ENCODE results near the gene MRFAP1L1.
A peak's percentile ranks its signal among the peaks of the same experiment; 100 is the strongest.
"Not testable (repeated sequence)": the region's sequence is repeated elsewhere in the genome, so short reads cannot be mapped to it uniquely, and the experiment has no call there.

The MRFAP1L1 gene

GRCh38 chr4:6709230-6710114 lies at the start of gene MRFAP1L1:
MRFAP1L1 (minus strand) TSS chr4:6709865; CDS start chr4:6709629, 236 bp downstream.
- peak; percentile 97 for DNase-seq

GRCh38 chr4:6758728-6759127 lies 49.1 kb upstream of the MRFAP1L1 start:
- DNase-seq = no peak

GRCh38 chr4:6756345-6756744 lies 46.7 kb upstream of the MRFAP1L1 start:
- DNase-seq = not testable (repeated sequence)

DNA sequence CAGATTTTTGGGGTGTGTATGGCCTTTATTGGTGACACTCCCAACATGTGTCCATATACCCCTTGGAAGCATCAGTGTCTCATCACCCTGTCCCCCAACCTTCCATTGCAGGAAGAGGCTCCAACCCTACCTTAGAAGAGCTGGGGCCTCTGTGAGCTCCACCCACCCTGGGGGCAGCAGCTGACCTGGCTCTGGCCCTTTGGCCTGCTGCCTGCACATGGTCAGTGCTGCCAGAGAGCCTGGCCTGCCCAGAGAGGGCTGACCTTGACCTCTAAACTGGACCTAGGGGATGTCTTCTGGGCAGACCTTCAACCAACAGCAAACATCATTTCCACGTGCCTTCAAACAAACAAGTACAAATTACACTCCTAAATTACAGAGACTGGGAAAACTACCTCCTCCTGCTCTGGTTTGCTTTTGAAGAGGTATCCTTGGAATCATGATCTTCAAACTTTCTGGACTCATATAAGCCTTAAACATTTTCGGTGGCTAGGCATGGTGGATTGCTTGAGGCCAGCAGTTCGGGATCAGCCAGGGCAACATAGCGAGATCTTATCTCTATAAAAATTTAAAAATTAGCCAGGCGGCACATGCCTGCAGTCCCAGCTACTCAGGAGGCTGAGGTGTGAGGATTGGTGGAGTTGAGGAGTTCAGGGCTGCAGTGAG lies 45.6 kb upstream of the MRFAP1L1 start:
- no peak for DNase-seq

GRCh38 chr4:6754481-6755087 lies 44.9 kb upstream of the MRFAP1L1 start:
- DNase-seq = no peak

DNA sequence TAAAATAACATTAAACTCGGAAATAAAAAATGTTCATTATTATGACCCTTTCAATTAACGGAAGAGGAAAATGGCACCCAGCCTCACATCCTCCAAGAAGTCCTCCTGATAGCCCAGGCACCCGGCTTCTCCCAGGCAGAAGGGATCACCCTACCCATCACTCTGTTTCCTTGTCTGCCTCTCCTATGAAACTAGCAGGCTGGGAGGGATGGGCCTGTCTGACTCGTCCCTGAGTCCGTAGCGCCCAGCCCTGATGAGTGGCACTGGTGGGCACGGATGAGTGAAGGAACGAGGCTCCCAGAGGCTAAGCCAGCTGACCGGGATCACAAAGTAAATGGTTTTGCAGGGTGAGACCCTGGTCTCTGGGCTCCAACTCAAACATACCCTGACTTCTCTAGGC lies 44.2 kb upstream of the MRFAP1L1 start:
- no peak for DNase-seq

DNA sequence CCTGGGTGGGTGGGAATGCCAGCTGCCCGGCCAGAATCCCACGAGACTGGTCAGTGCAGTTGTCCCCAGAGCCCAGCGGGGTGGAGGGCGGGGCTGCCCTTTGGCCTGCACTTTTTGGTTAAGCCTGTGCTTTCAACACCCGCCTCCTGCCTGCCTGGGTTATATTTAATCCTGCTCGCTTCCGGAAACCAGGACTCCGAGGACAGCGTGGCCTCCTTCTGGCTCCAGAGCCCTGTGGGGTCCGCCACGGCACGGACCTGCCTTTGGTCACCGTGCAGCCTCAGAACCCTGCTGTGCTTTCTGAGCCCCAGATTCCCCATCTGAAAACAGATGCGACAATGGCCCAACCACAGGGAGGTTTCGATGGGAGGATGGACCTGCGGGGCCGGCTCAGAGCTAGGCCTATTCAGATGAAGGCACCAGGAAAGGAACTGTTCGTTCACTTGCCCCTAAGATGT lies 43.5 kb upstream of the MRFAP1L1 start:
- DNase-seq = no peak

DNA sequence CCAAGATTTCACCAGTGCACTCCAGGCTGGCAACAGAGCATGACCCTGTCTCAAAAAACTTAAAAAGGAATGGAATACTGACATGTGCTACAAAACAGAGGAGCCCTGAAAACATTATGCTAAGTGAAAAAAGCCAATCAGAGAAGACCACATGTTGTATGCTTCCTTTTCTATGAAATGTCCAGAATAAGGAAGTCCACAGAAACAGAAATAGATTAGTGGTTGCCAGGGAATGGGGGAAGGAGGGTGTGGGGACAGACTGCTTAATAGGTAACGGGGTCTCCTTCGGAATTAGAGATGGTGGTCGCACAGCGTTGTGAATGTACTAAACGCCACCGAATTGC lies 42.8 kb upstream of the MRFAP1L1 start:
- DNase-seq = no peak

GRCh38 chr4:6751611-6752485 lies 42.2 kb upstream of the MRFAP1L1 start:
- DNase-seq = no peak

DNA sequence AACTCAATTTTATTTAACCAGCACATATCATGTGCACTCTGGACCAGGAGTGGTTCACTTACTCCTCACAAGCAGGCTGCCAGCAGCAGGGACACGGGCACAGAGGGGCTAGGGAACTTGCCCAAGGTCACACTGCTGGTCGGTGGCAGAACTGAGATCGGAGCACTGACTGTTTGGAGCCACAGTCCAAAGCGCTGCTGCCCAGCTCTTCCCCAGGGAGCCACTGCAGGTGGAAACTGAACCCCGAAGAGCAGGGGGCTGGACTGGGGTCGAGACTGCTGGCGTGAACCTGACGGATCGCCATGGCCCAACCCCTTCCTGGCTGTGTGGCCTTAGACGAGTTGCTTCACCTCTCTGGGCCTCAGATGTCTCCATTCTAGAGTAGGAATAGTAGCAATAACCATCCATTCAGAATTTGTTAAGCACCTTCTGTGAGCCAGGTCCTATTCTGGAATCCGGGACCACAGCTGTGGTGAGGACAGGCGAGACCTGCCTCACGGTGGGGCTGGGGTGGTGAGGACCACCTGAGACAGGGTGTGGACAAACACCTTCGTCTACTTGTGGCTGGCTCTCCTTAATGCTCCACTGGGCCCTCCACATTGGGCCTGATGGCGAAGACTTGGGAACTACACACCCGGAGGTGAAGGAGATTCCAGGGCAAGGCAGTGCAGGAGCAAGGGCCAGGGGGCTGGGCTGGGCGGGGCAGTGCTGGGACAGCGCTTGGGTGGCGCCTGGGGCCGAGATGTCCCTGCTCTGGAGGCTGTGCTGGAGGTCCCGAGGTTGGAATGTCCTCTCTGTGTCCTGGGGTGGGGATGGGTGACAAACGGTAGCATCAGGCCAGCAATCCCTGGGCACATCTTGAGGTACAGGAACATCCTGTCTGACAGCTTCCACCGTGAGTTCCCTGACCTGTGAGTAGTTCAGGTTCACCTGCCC lies 40.9 kb upstream of the MRFAP1L1 start:
- DNase-seq = no peak

DNA sequence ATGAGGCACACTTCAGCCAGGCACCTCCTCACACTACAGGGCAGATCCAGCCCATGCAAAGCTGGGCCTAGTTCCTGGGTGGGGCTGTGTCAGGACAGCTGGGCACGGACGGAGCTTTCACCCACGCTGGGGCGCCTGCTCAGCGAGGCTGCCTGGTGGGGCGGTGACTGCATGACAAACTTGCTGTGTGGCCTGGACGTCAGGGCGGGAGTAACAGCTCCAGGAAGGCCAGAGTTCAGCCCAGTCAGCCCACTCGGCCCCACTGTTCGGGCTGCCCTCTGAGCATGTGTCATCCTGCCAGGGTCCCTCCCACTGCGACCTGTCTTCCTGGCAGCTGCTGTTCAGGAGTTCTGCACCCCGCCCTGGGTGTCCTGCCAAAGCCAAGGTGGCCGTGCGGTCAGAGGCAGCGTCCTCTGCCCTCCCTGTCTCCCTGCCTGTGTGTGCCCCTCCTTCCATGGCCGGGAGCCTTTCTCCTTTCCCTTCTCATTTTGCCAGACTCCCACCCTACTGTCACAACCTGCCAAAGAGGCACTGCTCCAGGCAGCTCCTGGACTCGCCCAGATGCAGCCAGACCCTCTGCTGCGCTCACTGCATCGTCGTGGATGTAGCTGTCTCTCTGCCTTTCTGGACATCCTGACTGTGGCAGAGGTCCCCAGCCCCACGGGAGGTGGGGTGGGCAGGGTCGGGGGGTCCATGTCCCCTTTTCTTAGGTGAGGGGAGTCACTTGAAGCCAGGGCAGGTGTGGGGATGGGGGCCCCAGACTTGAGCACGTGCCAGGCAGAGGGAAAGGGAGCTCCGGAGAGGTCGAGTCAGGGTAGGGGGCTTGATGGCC lies 39.9 kb upstream of the MRFAP1L1 start:
- DNase-seq = no peak

GRCh38 chr4:6748286-6748685 lies 38.6 kb upstream of the MRFAP1L1 start:
- DNase-seq = no peak

DNA sequence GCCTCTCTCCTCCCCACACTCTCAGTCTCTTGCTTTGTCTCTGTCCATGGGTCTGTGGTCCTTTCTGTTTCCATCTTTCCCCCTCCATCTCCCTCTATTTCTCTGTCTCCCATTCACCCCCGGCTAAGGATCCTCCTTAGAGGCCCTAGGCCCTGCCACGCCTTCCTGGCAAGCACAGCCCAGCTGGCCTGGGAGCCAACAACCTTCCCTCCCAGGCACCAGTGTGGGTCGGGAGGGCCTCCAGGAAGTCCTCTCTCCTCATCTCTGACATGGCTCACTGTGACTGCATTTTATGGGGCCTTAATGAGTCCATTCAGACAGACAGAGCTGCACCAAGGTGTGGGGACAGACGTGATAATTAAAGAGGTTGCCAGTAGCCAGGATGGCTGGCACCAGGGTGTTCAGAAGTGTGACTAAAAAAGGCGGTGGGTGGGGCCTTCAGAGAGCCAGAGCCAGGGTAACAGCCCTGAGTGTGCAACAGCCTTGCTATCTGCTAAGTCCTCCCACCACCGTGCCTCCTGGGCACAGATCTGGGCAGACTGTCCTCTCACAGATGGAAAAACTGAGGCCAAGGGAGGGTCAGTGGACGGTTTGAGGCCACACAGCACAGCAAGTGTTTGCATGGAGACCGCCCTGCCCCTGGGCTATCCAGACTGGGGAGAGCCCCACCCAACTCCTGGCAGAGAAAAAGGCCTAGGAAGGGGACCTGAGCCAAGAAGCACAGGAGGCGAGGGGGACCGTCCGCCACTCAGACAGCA lies 37.8 kb upstream of the MRFAP1L1 start:
- no peak for DNase-seq

DNA sequence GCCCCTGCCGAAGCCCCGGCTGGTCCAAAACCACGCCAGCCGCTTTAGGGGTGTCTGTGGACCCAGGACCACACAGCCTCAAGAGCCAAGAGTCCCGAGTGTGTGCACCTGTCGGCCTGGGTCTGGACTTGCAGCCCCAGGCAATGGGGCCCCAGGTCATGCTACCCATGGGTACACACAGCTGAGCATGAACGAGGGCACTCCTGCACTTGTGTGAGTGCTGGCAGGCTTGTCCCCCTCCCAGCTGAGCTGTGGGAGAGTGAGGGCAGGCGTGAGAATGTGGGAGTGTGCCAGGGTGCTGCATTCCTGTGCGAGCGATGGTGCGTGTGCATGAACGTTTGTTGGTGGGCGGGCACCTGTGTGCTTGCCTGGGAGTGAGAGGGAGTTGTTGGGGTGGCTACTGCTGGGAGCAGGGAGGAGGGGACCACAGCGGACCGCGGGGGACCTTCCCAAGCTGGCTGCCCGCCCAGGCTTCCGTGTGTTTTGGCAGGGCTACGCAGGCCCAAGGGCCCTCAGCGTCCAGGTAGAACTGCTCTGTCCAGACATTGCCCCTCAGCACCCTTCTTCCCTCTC lies 37.1 kb upstream of the MRFAP1L1 start:
- DNase-seq = no peak

GRCh38 chr4:6742989-6743388 lies 33.3 kb upstream of the MRFAP1L1 start:
- no peak for DNase-seq

DNA sequence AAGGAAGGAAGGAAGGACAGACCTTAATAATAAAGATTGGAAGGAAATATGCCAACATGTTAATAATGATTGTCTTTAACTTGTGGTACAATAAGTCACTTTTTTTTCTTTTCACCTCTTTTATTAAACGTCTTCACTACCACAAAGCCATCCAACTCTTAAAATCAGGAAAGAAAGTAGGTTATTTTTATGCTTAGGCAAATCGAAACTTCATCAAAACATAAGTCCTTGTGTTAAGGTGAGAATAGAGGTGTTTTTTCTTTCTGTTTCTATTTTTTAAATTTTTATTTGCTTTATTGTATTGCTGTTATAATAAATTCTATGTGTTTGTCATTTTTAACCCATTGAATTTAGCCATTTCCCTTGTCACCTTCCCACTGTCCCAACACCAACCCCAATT lies 32.8 kb upstream of the MRFAP1L1 start:
- DNase-seq = no peak

DNA sequence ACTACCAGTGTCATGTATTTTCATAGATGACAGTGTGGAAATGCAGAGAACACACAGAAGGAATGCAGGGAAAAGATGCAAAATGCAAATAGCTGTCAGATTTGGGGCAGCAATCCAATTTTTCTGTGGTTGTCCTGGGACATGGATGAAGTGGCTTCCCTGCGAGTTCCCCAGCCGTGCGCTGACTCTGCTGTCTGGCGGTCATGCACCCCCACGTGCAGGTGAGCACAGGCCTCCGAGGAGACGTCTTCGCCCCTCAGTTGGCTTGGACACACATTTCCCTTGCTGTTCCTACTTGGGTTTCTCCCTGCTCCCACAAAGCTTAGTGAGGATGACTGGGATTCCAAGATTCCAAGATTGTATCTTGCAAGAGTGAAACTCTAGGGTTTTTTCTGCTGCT lies 30.7 kb upstream of the MRFAP1L1 start:
- no peak for DNase-seq

GRCh38 chr4:6739920-6740319 lies 30.3 kb upstream of the MRFAP1L1 start:
- no peak for DNase-seq

DNA sequence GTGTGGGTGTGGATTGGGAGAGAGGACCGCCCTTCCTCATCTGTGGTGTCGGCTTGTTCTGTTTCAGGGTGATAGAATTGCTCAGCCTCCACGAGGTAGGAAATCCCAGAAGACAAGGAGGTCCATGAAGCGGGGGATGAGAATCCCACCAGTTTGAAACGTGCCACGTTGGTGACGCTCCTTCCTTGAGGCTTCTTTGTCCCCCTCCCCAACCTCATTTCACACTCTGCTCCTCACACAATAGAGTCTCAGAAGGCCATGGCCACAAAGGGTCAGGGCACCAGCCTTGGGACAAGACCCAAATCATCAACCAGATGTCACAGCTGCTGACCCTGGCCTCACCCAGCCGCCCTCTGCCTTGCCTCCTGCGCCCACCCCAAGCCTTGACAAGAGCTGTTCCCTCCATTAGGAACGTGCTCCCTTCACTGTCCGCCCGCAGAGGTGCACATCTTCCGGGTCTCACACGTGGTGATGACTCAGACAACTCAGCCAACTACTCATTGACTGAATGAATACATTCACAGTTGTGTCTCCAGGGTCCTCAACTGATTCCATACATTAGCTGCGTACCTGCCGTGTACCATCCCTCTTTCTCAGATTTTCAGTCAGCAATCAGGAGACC lies 24.6 kb upstream of the MRFAP1L1 start:
- DNase-seq = no peak

All from NCI-H146 (cell line).